Measurements from ENCODE around the gene TXK. TPM values are rescaled to one million over a fixed set of nuclear protein-coding genes. Genes with fewer than 3 reads are reported as not detected.

The TXK gene
- total RNA-seq, 1 experiment from 2014 or later, result 1.7 TPM

GRCh38 chr4:48149827-48150370 is 15.8 kb upstream of the TXK start:
- H3K4me1 Mint-ChIP-seq (ENCODE audit: low read depth, unreplicated experiment), result no peaks in the 10 kb centered on the region
- intact Hi-C loops (cut with micrococcal nuclease; ENCODE audit: unreplicated experiment), result no loop called here
- Histone ChIP-seq H3K9me3 (peaks cover 13% of the 10 kb centered on the region), H3K4me1 (no peaks in the 10 kb centered on the region), H3K36me3 (ENCODE audit: control insufficient read depth, insufficient read depth, low read length) (no peaks in the 10 kb centered on the region), H3K27me3 (replicated peaks; ENCODE audit: control insufficient read depth, insufficient read depth, low read length) (no peaks in the 10 kb centered on the region), H3K4me3 (ENCODE audit: low read depth, low read length) (no peak overlapping the region)
- no peaks in the 10 kb centered on the region for H3K27me3 Mint-ChIP-seq (ENCODE audit: insufficient read depth, unreplicated experiment)
- no peak overlapping the region for H3K27ac Mint-ChIP-seq (ENCODE audit: unreplicated experiment)
- ChIA-PET CTCF (interaction anchor here (0.6 kb wide), 1 partner anchor 22 kb away, joined by 3 read pairs; no protein-coding TSS in a partner anchor), POLR2A (no interaction called here)
- BruUV-seq (replicated peaks), result no TSS peak
- peaks cover 9% of the 10 kb centered on the region for H3K9me3 Mint-ChIP-seq (ENCODE audit: unreplicated experiment)
- no peak overlapping the region for H3K4me3 Mint-ChIP-seq (ENCODE audit: unreplicated experiment)
- no peak for TF ChIP-seq CTCF (IDR thresholded peaks at IDR 0.05; ENCODE audit: insufficient read depth in 1 of 2, low read depth in 1 of 2, low read length in 1 of 2, severe bottlenecking in 1 of 2, unreplicated experiment in 1 of 2)
- DNase-seq, result no peak
- H3K36me3 Mint-ChIP-seq (ENCODE audit: insufficient read depth, unreplicated experiment), result no peaks in the 10 kb centered on the region

DNA sequence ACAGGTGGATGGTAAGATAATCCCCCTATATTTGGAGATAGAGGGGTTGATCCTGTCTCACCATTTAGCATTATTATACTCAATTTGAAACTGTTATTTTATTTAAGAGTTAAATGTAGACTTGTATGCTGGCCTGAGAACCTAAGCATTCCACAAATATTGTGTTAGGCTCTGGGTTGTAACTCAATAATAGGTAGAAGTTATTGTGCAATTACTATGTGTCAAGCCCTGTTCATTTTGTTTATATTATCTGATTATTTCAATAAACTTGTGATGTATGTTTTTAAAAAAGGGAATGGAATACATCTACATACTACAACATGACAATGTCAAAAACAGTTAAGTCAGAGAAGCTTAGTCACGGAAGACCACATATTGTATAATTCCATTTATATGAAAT is 13.6 kb upstream of the TXK start:
- Mint-ChIP-seq H3K4me1 (ENCODE audit: low read depth, unreplicated experiment) (no peaks in the 10 kb centered on the region), H3K27me3 (ENCODE audit: insufficient read depth, unreplicated experiment) (no peaks in the 10 kb centered on the region), H3K4me3 (ENCODE audit: unreplicated experiment) (no peak overlapping the region), H3K36me3 (ENCODE audit: insufficient read depth, unreplicated experiment) (no peaks in the 10 kb centered on the region), H3K9me3 (ENCODE audit: unreplicated experiment) (no peaks in the 10 kb centered on the region), H3K27ac (ENCODE audit: unreplicated experiment) (no peak overlapping the region)
- no peak for DNase-seq
- intact Hi-C loops (cut with micrococcal nuclease; ENCODE audit: unreplicated experiment), result no loop called here
- H3K4me1 ChIP-seq, result no peaks in the 10 kb centered on the region
- H3K9me3 ChIP-seq, result no peaks in the 10 kb centered on the region
- ChIA-PET CTCF (no interaction called here), POLR2A (no interaction called here)
- no peak overlapping the region for H3K4me3 ChIP-seq (ENCODE audit: low read depth, low read length)
- no peaks in the 10 kb centered on the region for H3K36me3 ChIP-seq (ENCODE audit: control insufficient read depth, insufficient read depth, low read length)
- no TSS peak for BruUV-seq (replicated peaks)
- H3K27me3 ChIP-seq (replicated peaks; ENCODE audit: control insufficient read depth, insufficient read depth, low read length), result no peaks in the 10 kb centered on the region
- TF ChIP-seq CTCF (IDR thresholded peaks at IDR 0.05; ENCODE audit: insufficient read depth in 1 of 2, low read depth in 1 of 2, low read length in 1 of 2, severe bottlenecking in 1 of 2, unreplicated experiment in 1 of 2), result no peak

DNA sequence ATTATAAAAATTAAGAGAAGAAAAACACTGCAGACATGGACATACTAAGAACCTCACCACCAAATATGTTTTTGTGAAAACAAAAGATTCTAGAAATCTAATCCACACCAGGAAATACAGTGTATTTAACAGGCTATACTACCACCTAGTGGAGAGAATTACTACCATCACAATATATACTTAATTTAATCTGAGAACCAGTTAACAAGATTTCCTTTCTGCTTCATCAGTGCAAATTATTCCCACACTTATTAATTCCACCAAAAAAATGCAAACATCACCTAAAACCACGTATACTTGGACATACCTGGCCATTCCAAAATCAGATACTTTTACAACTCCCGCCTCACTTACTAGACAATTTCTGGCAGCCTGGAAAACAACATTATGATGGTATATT is 7.0 kb upstream of the TXK start:
- no TSS peak for BruUV-seq (replicated peaks)
- Mint-ChIP-seq H3K27ac (ENCODE audit: unreplicated experiment) (no peak overlapping the region), H3K4me1 (ENCODE audit: low read depth, unreplicated experiment) (peaks cover 11% of the 10 kb centered on the region), H3K27me3 (ENCODE audit: insufficient read depth, unreplicated experiment) (no peaks in the 10 kb centered on the region), H3K4me3 (ENCODE audit: unreplicated experiment) (no peak overlapping the region), H3K9me3 (ENCODE audit: unreplicated experiment) (no peaks in the 10 kb centered on the region), H3K36me3 (ENCODE audit: insufficient read depth, unreplicated experiment) (no peaks in the 10 kb centered on the region)
- H3K36me3 ChIP-seq (ENCODE audit: control insufficient read depth, insufficient read depth, low read length), result no peaks in the 10 kb centered on the region
- intact Hi-C loops (cut with micrococcal nuclease; ENCODE audit: unreplicated experiment), result loop anchor here (1.0 to 2.0 kb wide), 2 partner anchors 14 to 28 kb away; no protein-coding TSS in a partner anchor
- H3K4me3 ChIP-seq (ENCODE audit: low read depth, low read length), result no peak overlapping the region
- DNase-seq, result peak in 1 of 2 experiments; percentile 18
- peak; percentile 41 to 71 for TF ChIP-seq CTCF (IDR thresholded peaks at IDR 0.05; ENCODE audit: insufficient read depth in 1 of 2, low read depth in 1 of 2, low read length in 1 of 2, severe bottlenecking in 1 of 2, unreplicated experiment in 1 of 2)
- no peaks in the 10 kb centered on the region for H3K4me1 ChIP-seq
- H3K9me3 ChIP-seq, result no peaks in the 10 kb centered on the region
- ChIA-PET POLR2A (no interaction called here), CTCF (interaction anchor here (0.7 kb wide), 1 partner anchor 13 kb away, joined by 6 read pairs; no protein-coding TSS in a partner anchor)
- no peaks in the 10 kb centered on the region for H3K27me3 ChIP-seq (replicated peaks; ENCODE audit: control insufficient read depth, insufficient read depth, low read length)
